ENCODE results near the gene ANKRD6.

DNA sequence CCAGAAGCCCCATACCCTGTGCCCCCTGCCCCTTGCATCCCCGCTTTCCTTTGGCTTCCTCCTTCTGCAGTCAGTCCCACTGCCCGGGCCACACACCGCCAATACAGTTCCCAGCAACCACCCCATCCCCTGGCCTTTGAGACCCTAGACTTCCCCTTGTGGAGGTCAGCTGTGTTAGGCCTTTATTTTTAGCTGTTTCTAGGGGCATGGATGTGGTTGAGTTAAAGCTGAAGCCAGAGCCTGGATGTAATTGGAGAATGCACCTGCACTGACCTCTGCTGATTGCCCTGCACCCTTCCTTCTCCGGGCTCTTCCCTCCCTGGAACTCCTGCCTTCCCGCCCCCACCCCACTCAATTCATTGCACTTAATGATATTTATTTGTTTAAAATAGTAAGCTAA lies 171.7 kb downstream of the ANKRD6 start:
- TF ChIP-seq, protein P1, sequence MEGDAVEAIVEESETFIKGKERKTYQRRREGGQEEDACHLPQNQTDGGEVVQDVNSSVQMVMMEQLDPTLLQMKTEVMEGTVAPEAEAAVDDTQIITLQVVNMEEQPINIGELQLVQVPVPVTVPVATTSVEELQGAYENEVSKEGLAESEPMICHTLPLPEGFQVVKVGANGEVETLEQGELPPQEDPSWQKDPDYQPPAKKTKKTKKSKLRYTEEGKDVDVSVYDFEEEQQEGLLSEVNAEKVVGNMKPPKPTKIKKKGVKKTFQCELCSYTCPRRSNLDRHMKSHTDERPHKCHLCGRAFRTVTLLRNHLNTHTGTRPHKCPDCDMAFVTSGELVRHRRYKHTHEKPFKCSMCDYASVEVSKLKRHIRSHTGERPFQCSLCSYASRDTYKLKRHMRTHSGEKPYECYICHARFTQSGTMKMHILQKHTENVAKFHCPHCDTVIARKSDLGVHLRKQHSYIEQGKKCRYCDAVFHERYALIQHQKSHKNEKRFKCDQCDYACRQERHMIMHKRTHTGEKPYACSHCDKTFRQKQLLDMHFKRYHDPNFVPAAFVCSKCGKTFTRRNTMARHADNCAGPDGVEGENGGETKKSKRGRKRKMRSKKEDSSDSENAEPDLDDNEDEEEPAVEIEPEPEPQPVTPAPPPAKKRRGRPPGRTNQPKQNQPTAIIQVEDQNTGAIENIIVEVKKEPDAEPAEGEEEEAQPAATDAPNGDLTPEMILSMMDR (IDR thresholded peaks at IDR 0.05): no peak
- TF ChIP-seq POLR2AphosphoS5 (IDR thresholded peaks at IDR 0.05) (no peak), POLR2A (IDR thresholded peaks at IDR 0.05) (no peak), EP300 (IDR thresholded peaks at IDR 0.05; ENCODE audit: low read depth) (no peak)
